DLD1 (cell line): ENCODE measurements around the gene MNX1.

Experiments used
- in situ Hi-C: cut with HindIII; loops from 2 replicates; pipeline ENCODE4 v1.10.0; 2017; ENCODE audit warnings: low sequenced_read_pairs

The MNX1 gene

GRCh38 chr7:157016352-157017041 is 6.0 kb upstream of the MNX1 start:
- in situ Hi-C loops = no loop called here

GRCh38 chr7:157016024-157016351 is 5.5 kb upstream of the MNX1 start:
- in situ Hi-C loops = no loop called here

GRCh38 chr7:157014635-157015555 is 4.4 kb upstream of the MNX1 start:
- in situ Hi-C loops = no loop called here

GRCh38 chr7:157013602-157014549 is 3.4 kb upstream of the MNX1 start:
- in situ Hi-C loops = no loop called here

DNA sequence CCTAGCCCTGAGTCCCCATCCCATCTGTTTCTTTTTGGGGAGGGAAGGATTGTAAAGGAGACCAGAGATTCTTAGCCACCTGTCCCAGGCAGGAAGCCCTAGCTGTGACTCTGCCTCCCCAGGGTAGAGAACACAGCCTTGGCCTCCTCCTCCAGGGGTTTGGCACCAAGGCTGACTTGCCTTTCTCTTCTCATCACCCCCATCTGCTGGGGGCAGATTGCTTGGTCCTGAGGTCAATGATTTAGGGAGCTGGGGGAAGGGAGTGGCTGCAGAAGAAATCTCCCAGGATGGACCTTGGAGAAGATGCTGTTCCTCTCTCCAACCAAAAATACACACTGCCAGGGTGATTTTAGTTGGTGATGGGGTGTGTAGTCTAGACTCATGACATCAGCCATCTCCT is 2.6 kb upstream of the MNX1 start:
- in situ Hi-C loops = no loop called here

GRCh38 chr7:157012113-157012547 is 1.7 kb upstream of the MNX1 start:
- in situ Hi-C loops = no loop called here

DNA sequence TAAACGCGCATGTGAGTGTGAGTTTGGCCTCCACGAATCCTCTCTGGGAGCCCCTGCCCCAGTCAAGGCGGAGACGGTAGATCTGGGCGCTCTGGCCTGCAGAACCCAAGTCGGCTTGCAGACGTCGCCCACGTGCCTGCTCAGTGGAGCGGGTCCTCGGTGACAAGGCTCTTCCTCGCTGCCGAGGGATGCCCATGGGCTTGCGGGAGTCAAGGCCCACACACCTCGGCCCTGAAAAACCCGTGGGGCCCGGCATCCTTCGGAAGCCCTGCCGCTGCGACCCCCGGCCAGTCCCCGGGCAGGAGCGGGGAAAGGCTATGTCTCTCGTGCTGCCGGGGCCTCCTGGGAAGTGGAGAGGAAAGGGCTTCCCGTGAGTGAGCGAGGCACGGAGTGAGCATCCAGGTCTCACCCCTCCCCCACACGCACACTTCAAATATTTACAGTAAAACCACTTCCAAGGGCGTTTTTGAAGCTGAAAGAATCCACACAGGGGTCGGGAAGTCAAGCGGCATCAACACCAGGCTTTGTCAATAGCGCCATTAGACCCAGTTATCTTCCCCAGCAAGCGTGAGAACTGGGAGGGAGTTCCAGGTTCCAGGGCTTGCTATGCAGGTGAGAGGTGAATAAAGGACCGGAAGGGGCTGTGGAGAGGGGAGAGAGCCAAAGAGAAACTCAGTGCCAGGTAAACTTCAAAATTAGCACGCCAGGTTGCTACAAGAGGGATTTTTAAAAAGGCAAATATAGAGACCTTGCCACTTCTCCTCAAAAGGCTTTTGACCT is 1.1 kb upstream of the MNX1 start:
- in situ Hi-C loops = no loop called here

GRCh38 chr7:157009778-157010587 is 480 bp downstream of the MNX1 start:
- in situ Hi-C loops = no loop called here

GRCh38 chr7:157009170-157009777 is 1.2 kb downstream of the MNX1 start:
- in situ Hi-C loops = no loop called here

DNA sequence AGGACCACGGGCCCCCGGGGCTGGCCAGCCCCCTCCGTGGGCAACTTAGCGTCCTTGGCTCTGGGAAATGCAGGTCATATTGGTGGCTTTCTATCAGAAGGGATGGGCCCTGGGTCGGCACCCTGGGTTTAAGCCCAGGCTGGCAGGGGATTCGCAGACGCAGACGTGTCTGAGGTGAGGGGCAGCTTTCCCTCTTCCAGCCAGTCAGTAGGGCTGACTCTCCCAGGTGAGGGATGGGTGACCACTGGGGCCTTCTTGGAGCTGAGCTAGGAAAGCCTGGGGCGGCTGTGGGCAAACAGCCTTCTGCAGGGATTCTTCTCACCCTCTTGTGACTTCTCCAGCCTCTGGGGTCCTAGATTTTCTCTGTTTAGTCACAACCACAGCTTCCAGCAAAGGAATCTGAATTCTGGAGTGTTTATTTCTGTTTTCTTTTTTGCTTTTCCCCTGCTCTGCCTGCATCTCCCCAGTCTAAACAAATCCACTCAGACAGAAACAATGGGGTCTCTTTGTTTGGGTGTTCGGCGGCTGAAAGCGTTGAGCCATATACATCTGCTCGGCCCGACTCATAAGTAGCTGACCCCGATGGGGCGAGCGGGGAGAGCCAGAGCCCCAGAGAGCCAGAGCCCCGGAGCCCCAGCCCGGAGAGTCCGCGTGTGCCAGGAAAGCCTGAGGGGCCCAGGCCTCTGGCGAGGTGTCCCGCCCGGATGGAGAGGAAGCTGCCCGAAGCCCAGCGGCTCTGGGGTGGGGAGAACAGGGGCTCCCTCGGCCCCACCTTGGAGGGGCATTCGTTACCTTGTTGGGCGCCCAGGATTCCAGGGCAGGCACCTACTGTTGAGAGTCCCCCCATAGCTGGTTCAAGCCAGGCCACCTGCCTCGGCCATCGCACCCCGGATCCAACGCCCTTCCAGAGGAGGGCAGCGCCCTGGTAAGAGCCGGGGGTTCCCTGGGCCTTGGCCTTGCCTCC is 2.0 kb downstream of the MNX1 start:
- in situ Hi-C loops = no loop called here

- in situ Hi-C loops = no loop called here
Observed at GRCh38 chr7:157007470-157008066, 2.9 kb downstream of the MNX1 start.

- in situ Hi-C loops = no loop called here
Observed at GRCh38 chr7:157006829-157007469, 3.5 kb downstream of the MNX1 start.

DNA sequence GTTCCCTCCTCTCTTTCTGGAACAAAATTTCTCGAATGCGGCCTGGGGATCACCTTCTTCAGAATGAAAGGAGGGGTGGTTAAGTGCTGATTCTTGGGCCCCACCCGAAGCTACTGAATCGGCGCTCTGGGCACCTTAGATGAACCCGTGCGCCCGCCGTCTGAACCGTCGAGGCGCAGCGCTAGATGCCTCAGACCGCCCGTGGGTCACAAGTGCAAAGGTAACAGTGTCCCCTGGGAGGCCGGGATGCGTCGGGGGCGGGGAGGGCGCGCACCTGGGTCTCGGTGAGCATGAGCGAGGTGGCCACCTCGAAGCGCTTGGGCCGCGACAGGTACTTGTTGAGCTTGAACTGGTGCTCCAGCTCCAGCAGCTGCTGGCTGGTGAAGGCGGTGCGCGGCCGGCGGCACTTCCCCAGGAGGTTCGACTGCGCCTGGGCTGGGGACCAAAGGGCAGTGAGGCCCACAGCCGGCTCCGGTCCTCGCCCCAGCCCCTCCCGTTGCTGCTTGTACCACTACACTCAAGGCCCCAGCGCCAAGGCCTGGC is 4.2 kb downstream of the MNX1 start:
- in situ Hi-C loops = no loop called here

DNA sequence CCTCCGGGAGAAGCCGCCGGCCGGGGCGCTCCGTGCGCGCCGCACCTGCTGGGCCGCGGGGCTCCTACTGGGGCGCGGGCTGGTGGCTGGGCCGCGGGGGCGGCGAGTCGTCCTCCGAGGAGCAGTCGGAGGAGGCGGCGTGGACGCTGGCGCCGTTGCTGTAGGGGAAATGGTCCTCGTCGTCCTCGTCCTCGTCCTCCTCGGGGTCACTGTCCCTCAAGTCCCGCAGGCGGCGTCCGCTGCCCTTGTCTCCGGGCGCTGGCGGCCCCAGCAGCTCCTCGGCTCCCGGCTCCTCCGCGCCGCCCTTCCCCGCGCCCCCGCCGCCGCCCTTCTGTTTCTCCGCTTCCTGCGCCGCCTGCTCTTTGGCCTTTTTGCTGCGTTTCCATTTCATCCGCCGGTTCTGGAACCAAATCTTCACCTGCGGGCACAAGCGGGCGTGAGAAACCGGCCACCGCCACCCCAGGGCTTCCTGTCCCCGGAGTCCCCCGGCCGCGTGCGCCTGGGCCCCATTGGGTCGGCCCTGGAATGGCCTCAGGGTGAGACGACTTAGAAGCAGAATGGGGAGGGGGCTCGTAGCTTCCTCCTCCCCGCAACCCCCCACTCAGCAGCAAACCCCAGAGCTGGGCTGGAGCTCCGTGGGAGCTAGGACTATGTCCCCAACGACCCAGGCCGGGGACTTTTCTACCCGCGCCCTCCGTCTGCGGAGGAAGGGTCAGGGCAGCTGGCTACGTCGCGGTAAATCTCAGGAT is 4.8 kb downstream of the MNX1 start:
- in situ Hi-C loops = no loop called here

- in situ Hi-C loops = no loop called here
Observed at GRCh38 chr7:157004521-157005455, 5.7 kb downstream of the MNX1 start.
